Neural cell (in vitro differentiated cells): ENCODE data around the gene MBD5. TPM values are rescaled to one million over a fixed set of nuclear protein-coding genes. Genes with fewer than 3 reads are reported as not detected.

Source experiments
- H2AFZ ChIP-seq: fragments of 200-600, 300-800 bp; sonication (generic), shearing (Covaris generic); 2 replicates; pipeline ENCODE4 v1.6.0; 2014; ENCODE audit warnings: low read depth, mild to moderate bottlenecking, antibody characterized with exemption, low read length, moderate library complexity
- H3F3A ChIP-seq: fragments of 200-600 bp; shearing (Covaris generic); 2 replicates; pipeline ENCODE4 v1.6.1; 2016; ENCODE audit warnings: mild to moderate bottlenecking, moderate library complexity, mixed read lengths, antibody characterized with exemption, low read length; ENCODE audit not compliant: insufficient read depth, poor library complexity, severe bottlenecking
- H3K27ac ChIP-seq: fragments of 200-600, 300-800 bp; sonication (generic), shearing (Covaris generic); 2 replicates; pipeline ENCODE4 v1.5.1; 2014; ENCODE audit warnings: mild to moderate bottlenecking, low read length, moderate library complexity
- H3K27me3 ChIP-seq: fragments of 300-800, 200-600 bp; sonication (generic), shearing (Covaris generic); 2 replicates; pipeline ENCODE4 v1.6.0; 2014; ENCODE audit warnings: mild to moderate bottlenecking, low read depth, low read length, moderate library complexity; ENCODE audit not compliant: insufficient read depth
- H3K36me3 ChIP-seq: fragments of 300-800, 200-600 bp; sonication (generic), shearing (Covaris generic); 2 replicates; pipeline ENCODE4 v1.5.1; 2014; ENCODE audit warnings: mild to moderate bottlenecking, antibody characterized with exemption, low read length, moderate library complexity; ENCODE audit not compliant: insufficient read depth
- H3K4me2 ChIP-seq: fragments of 300-800, 200-600 bp; sonication (generic), shearing (Covaris generic); 2 replicates; pipeline ENCODE4 v1.6.0; 2014; ENCODE audit warnings: mild to moderate bottlenecking, low read length
- H3K4me3 ChIP-seq: fragments of 300-800, 200-600 bp; sonication (generic), shearing (Covaris generic); 2 replicates; pipeline ENCODE4 v1.5.1; 2014; ENCODE audit warnings: mild to moderate bottlenecking, low read length, moderate library complexity
- H3K79me2 ChIP-seq: fragments of 200-600 bp; shearing (Covaris generic); replicated peaks from 2 replicates; pipeline ENCODE4 v1.6.0; 2014; ENCODE audit warnings: mild to moderate bottlenecking, low read length, moderate library complexity; ENCODE audit not compliant: insufficient read depth
- H3K9ac ChIP-seq: fragments of 300-800, 200-600 bp; sonication (generic), shearing (Covaris generic); 2 replicates; pipeline ENCODE4 v1.6.1; 2016; ENCODE audit warnings: mild to moderate bottlenecking, low read length, mixed read lengths
- H3K9me2 ChIP-seq: fragments of 200-600 bp; shearing (Covaris generic); 2 replicates; pipeline ENCODE4 v1.6.1; 2016; ENCODE audit warnings: mild to moderate bottlenecking, low read length, mixed read lengths; ENCODE audit not compliant: insufficient read depth
- H3K9me3 ChIP-seq: fragments of 200-600, 300-800 bp; sonication (generic), shearing (Covaris generic); 2 replicates; pipeline ENCODE4 v1.6.1; 2016; ENCODE audit warnings: mild to moderate bottlenecking, mixed run types, low read length, moderate library complexity, mixed read lengths
- H4K20me1 ChIP-seq: fragments of 200-600 bp; shearing (Covaris generic); 2 replicates; pipeline ENCODE4 v1.6.1; 2016; ENCODE audit warnings: mild to moderate bottlenecking, mixed run types; ENCODE audit not compliant: insufficient read depth
- EP300 ChIP-seq: fragments of 450-650 bp; conservative IDR thresholded peaks from 2 replicates; pipeline ENCODE4 v1.6.1; 2014; ENCODE audit warnings: antibody characterized with exemption, mild to moderate bottlenecking, moderate library complexity; ENCODE audit not compliant: poor library complexity, severe bottlenecking
- EZH2 ChIP-seq: fragments of 200-600, 300-800 bp; shearing (Covaris generic), sonication (generic); IDR thresholded peaks from 2 replicates; pipeline ENCODE4 v1.6.1; 2014; ENCODE audit warnings: antibody characterized with exemption, low read length, borderline replicate concordance, mild to moderate bottlenecking; ENCODE audit not compliant: insufficient read depth, poor library complexity, severe bottlenecking
- MXI1 ChIP-seq: fragments of 450-650 bp; conservative IDR thresholded peaks from 2 replicates; pipeline ENCODE4 v1.6.1; 2014; ENCODE audit warnings: antibody characterized with exemption, mild to moderate bottlenecking; ENCODE audit not compliant: poor library complexity, severe bottlenecking
- POLR2AphosphoS5 ChIP-seq: IDR thresholded peaks from 2 replicates; pipeline ENCODE4 v1.6.1; 2012
- RAD21 ChIP-seq: fragments of 450-650 bp; conservative IDR thresholded peaks from 2 replicates; pipeline ENCODE4 v1.6.1; 2014; ENCODE audit warnings: antibody characterized with exemption, mild to moderate bottlenecking, moderate library complexity
- SMC3 ChIP-seq: fragments of 450-650 bp; conservative IDR thresholded peaks from 2 replicates; pipeline ENCODE4 v1.6.1; 2014; ENCODE audit warnings: antibody characterized with exemption, mild to moderate bottlenecking, moderate library complexity; ENCODE audit not compliant: poor library complexity
- TAF1 ChIP-seq: IDR thresholded peaks from 2 replicates; pipeline ENCODE4 v1.6.1; 2012; ENCODE audit warnings: low read depth
- polyA plus RNA-seq: library from polyadenylated mRNA; depleted of rRNA; stranded (reverse); fragments of >200 nt; gene quantifications from 2 replicates; pipeline ENCODE4 v1.2.3, GENCODE V29; 2014
- TF ChIP-seq, protein P1 (sequence below): IDR thresholded peaks from 2 replicates; pipeline ENCODE4 v1.6.1; 2012; ENCODE audit warnings: borderline replicate concordance
- TF ChIP-seq, protein P2 (sequence below): fragments of 450-650 bp; IDR thresholded peaks from 2 replicates; pipeline ENCODE4 v1.5.1; 2014; ENCODE audit warnings: antibody characterized with exemption, mild to moderate bottlenecking, moderate library complexity; ENCODE audit not compliant: poor library complexity, severe bottlenecking

The MBD5 gene
- polyA plus RNA-seq, 1 donor from 2014 or later = 9.7 TPM

DNA sequence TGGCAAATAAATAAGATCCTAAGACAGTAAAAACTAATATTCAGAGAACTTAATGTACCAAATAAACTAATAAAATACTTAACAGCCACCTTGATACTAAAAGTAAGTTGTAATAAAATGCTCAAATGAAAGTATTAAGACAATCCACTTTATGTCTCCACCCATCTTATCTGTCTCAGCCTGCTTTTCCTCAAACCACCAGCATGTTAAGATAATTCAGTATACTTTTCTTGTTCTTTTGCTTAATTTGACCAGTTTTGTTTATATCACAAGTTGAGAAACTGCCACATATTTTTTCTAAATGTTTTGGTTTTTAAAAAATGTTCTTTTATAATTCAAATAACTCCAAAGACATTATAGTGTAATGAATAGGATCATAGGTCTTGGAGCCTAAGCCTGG lies 142.0 kb downstream of the MBD5 start:
- Histone ChIP-seq H3K9ac (no peak overlapping the region), H3K9me2 (no peaks in the 10 kb centered on the region), H3K4me2 (no peak overlapping the region), H3K36me3 (no peaks in the 10 kb centered on the region), H3K27ac (no peak overlapping the region), H3K9me3 (no peaks in the 10 kb centered on the region), H3K4me3 (no peak overlapping the region), H4K20me1 (no peaks in the 10 kb centered on the region), H3K79me2 (peaks cover 10% of the 10 kb centered on the region), H3K27me3 (no peaks in the 10 kb centered on the region), H3F3A (no peaks in the 10 kb centered on the region), H2AFZ (no peak overlapping the region)
- no peak for TF ChIP-seq POLR2AphosphoS5
- TF ChIP-seq EP300 = no peak
- TF ChIP-seq TAF1 = no peak
- TF ChIP-seq RAD21 = no peak
- TF ChIP-seq, protein P1, sequence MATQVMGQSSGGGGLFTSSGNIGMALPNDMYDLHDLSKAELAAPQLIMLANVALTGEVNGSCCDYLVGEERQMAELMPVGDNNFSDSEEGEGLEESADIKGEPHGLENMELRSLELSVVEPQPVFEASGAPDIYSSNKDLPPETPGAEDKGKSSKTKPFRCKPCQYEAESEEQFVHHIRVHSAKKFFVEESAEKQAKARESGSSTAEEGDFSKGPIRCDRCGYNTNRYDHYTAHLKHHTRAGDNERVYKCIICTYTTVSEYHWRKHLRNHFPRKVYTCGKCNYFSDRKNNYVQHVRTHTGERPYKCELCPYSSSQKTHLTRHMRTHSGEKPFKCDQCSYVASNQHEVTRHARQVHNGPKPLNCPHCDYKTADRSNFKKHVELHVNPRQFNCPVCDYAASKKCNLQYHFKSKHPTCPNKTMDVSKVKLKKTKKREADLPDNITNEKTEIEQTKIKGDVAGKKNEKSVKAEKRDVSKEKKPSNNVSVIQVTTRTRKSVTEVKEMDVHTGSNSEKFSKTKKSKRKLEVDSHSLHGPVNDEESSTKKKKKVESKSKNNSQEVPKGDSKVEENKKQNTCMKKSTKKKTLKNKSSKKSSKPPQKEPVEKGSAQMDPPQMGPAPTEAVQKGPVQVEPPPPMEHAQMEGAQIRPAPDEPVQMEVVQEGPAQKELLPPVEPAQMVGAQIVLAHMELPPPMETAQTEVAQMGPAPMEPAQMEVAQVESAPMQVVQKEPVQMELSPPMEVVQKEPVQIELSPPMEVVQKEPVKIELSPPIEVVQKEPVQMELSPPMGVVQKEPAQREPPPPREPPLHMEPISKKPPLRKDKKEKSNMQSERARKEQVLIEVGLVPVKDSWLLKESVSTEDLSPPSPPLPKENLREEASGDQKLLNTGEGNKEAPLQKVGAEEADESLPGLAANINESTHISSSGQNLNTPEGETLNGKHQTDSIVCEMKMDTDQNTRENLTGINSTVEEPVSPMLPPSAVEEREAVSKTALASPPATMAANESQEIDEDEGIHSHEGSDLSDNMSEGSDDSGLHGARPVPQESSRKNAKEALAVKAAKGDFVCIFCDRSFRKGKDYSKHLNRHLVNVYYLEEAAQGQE = no peak
- TF ChIP-seq MXI1 = no peak
- TF ChIP-seq EZH2 = no peak
- TF ChIP-seq, protein P2, sequence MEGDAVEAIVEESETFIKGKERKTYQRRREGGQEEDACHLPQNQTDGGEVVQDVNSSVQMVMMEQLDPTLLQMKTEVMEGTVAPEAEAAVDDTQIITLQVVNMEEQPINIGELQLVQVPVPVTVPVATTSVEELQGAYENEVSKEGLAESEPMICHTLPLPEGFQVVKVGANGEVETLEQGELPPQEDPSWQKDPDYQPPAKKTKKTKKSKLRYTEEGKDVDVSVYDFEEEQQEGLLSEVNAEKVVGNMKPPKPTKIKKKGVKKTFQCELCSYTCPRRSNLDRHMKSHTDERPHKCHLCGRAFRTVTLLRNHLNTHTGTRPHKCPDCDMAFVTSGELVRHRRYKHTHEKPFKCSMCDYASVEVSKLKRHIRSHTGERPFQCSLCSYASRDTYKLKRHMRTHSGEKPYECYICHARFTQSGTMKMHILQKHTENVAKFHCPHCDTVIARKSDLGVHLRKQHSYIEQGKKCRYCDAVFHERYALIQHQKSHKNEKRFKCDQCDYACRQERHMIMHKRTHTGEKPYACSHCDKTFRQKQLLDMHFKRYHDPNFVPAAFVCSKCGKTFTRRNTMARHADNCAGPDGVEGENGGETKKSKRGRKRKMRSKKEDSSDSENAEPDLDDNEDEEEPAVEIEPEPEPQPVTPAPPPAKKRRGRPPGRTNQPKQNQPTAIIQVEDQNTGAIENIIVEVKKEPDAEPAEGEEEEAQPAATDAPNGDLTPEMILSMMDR = no peak

DNA sequence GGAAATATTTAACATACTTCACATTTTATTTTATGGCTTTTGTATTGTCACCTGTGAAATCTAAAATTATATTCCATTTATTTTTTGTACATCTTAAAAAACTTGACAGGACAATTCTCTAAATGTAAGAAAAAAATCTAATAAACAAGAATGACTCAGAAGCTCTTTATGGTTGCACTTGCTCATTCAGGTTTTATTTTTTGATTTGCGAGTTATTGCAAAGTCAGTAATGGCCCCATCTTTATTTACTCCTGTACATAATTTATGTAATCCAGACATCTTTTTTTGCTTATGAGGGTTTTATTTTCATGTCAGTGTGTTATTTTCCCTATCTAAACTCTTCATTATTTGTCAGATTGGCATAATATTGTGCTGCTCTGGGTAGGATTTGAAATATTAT lies 145.1 kb downstream of the MBD5 start:
- Histone ChIP-seq H3K4me2 (no peak overlapping the region), H3K9ac (no peak overlapping the region), H3K9me3 (no peaks in the 10 kb centered on the region), H3F3A (no peaks in the 10 kb centered on the region), H3K36me3 (no peaks in the 10 kb centered on the region), H3K4me3 (no peak overlapping the region), H2AFZ (no peak overlapping the region), H4K20me1 (no peaks in the 10 kb centered on the region), H3K79me2 (peaks cover 14% of the 10 kb centered on the region), H3K27me3 (no peaks in the 10 kb centered on the region), H3K9me2 (no peaks in the 10 kb centered on the region), H3K27ac (no peak overlapping the region)
- TF ChIP-seq RAD21 (no peak), POLR2AphosphoS5 (no peak), EZH2 (no peak), TAF1 (no peak), EP300 (no peak), MXI1 (no peak), SMC3 (no peak)
- TF ChIP-seq, protein P2 = no peak
- TF ChIP-seq, protein P1 = no peak
